Measurements from ENCODE around the gene TIMM50.

The TIMM50 gene

GRCh38 chr19:39498798-39499642 lies 18.4 kb downstream of the TIMM50 start, which contains the start of gene DLL3:
DLL3 (plus strand) TSS chr19:39498947; CDS start chr19:39498975, 28 bp downstream.
- DNase-seq (ENCODE audit: insufficient read length, low spot score) (no peak), FAIRE-seq (no peak)

GRCh38 chr19:39499932-39500331 lies 19.3 kb downstream of the TIMM50 start:
- no peak for DNase-seq (ENCODE audit: insufficient read length, low spot score)
- FAIRE-seq = no peak

- no peak for FAIRE-seq
- DNase-seq (ENCODE audit: insufficient read length, low spot score) = no peak
These were observed 19.9 kb downstream of the TIMM50 start for GRCh38 chr19:39500543-39500942.

DNA sequence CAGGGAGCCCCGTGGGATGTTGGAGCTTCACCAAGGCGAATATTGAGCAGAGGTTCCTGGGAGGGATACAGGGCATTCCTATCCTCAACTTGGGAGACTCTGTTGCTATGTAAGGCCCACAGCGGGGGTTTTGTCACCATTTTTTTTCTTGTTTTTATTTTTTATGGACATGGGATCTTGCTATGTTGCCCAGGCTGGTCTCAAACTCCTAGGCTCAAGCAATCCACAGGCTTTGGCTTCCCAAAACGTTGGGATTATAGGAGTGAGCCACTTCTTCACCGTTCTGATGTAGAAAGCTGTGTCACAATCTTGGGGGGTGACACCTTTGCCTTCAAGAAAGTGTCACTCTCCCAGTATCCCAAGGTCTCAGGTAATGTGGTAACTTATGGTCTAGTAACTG lies 20.7 kb downstream of the TIMM50 start:
- FAIRE-seq (no peak), DNase-seq (ENCODE audit: insufficient read length, low spot score) (no peak)

- peak; percentile 92 for DNase-seq (ENCODE audit: insufficient read length, low spot score)
- peak; percentile 11 for FAIRE-seq
These were observed 22.2 kb downstream of the TIMM50 start for GRCh38 chr19:39502640-39503417.

- DNase-seq (ENCODE audit: insufficient read length, low spot score) = no peak
- FAIRE-seq = no peak
These were observed 25.9 kb downstream of the TIMM50 start for GRCh38 chr19:39506598-39506943.

GRCh38 chr19:39506944-39507714 lies 26.5 kb downstream of the TIMM50 start:
- DNase-seq (ENCODE audit: insufficient read length, low spot score) (peak; percentile 76), FAIRE-seq (no peak)

DNA sequence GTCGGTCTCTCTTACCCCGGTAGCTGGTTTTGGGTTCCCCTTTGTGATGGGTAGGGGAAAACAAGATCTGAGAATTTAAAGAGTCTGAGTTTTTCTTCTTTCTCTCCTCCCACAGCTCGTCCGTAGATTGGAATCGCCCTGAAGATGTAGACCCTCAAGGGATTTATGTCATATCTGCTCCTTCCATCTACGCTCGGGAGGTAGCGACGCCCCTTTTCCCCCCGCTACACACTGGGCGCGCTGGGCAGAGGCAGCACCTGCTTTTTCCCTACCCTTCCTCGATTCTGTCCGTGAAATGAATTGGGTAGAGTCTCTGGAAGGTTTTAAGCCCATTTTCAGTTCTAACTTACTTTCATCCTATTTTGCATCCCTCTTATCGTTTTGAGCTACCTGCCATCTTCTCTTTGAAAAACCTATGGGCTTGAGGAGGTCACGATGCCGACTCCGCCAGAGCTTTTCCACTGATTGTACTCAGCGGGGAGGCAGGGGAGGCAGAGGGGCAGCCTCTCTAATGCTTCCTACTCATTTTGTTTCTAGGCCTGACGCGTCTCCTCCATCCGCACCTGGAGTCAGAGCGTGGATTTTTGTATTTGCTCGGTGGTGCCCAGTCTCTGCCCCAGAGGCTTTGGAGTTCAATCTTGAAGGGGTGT lies 27.2 kb downstream of the TIMM50 start:
- FAIRE-seq (no peak), DNase-seq (ENCODE audit: insufficient read length, low spot score) (no peak)

DNA sequence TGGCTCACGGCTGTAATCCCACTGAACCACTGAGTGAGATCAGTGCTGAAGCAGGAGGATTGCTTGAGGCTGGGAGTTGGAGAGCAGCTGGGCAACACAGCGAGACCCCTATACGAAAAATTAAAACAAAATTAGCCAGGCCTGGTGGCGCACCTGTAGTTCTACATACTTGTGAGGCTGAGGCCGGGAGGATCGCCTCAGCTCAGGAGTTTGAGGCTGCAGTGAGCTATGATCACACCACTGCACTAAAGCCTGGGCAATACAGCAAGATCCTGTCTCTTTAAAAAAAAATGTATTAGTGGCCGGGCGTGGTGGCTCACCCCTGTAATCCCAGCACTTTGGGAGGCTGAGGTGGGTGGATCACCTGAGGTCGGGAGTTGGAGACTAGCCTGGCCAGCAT lies 28.0 kb downstream of the TIMM50 start:
- DNase-seq (ENCODE audit: insufficient read length, low spot score) (no peak), FAIRE-seq (no peak)

- FAIRE-seq (no peak), DNase-seq (ENCODE audit: insufficient read length, low spot score) (no peak)
These were observed 28.6 kb downstream of the TIMM50 start for GRCh38 chr19:39509233-39509632.

- DNase-seq (ENCODE audit: insufficient read length, low spot score) (no peak), FAIRE-seq (no peak)
These were observed 32.4 kb downstream of the TIMM50 start for GRCh38 chr19:39512988-39513387.

DNA sequence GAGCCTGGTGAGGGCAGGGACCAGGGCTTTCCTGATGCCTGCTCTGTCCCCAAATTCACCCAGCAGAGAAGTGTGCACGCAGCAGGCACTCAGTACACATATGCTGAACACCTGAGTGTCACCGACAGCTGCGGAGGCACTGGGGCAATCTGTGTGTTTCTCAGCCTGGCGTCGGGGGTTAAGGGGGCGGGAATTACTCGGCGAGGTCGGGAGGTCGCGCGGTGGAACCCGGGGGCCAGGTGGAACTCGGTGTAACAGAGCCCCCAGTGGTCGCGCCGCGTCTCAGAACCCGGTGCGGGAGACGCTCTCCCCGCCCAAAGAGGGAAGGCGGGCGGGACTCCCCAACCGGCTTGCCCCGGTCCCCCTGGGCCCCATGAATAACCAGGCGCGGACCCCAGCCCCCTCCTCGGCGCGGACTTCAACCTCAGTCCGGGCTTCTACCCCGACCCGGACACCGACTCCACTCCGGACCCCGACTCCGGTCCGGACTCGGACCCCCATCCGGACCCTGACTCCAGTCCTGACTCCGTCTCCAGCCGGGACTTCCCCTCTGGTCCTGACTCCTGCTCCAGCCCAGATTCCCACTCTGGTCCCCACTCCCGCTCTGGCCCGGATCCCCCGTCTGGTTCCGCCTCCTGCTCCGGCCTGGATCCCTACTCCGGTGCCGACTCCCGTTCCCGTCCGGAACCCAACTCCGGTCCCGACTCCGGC lies 34.4 kb downstream of the TIMM50 start, which contains the start of gene SELENOV:
Gene SELENOV, plus strand, starts transcription at position 300 of the 711 bp plus-strand sequence. Its CDS starts 74 bp downstream, at position 374.
- DNase-seq (ENCODE audit: insufficient read length, low spot score) (no peak), FAIRE-seq (no peak)

GRCh38 chr19:39515551-39516191 lies 35.0 kb downstream of the TIMM50 start:
- DNase-seq (ENCODE audit: insufficient read length, low spot score) = no peak
- no peak for FAIRE-seq

DNA sequence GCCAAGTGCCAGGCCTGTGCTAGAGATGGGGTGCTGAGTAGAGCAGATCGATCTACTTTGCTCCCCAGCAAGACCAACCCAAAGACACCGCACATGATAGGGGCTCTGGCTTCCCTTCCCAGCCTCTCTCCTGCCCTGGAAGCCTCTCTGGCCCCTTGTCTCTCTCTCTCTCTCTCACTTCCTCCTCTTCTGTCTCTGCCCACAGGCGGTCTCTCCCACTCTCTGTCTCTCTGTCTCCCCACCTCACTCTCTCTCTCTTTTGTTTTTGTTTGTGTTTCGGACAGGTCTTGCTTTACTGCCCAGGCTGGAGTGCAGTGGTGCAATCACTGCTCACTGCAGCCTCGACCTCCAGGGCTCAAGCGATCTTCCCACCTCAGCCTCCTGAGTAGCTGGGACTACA lies 35.6 kb downstream of the TIMM50 start:
- FAIRE-seq = peak; percentile 47
- DNase-seq (ENCODE audit: insufficient read length, low spot score) = no peak

DNA sequence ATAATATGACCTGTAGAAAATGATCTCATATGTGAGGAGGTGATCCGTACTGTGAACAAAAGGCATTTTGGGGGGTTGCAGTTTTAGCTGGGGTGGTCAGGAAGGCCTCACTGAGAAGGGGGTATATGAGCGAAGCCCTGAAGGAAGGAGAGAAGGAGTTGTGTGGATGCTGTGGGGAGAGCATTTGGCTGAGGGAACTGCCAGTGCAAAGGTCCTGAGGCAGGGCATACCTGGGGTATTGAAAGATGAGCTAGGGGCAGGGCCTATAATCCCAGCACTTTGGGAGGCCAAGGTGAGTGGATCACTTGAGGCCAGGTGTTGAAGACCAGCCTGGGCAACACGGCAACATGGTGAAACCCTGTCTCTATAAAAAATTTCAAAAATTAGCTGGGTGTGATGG lies 36.8 kb downstream of the TIMM50 start:
- no peak for DNase-seq (ENCODE audit: insufficient read length, low spot score)
- no peak for FAIRE-seq

- no peak for DNase-seq (ENCODE audit: insufficient read length, low spot score)
- no peak for FAIRE-seq
These were observed 37.8 kb downstream of the TIMM50 start for GRCh38 chr19:39518458-39518857.

- DNase-seq (ENCODE audit: insufficient read length, low spot score) (no peak), FAIRE-seq (no peak)
These were observed 38.3 kb downstream of the TIMM50 start for GRCh38 chr19:39518975-39519374.

GRCh38 chr19:39520541-39521484 lies 40.2 kb downstream of the TIMM50 start:
- no peak for DNase-seq (ENCODE audit: insufficient read length, low spot score)
- no peak for FAIRE-seq
